ENCODE measurements around the gene HEXIM1.
A peak's percentile ranks its signal among the peaks of the same experiment; 100 is the strongest.

HEXIM1 gene

DNA sequence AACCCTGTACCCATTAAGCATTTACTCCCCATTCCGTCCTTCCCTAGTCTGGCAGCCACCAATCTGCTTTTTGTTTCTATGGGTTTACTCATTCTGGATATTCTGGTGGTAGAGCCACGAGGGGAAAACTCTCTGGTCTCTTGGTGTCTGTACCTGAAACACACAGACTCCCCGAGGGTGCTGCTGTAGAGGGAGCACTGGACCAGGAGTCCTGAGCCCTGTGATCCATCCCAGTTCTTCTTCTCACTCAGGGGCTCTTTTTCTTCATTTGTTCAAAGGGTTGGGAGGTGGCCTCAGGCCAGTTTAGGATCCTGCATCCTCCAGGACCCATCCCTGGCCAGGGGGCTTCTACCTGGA is 27.5 kb downstream of the HEXIM1 start:
- no peak for DNase-seq

DNA sequence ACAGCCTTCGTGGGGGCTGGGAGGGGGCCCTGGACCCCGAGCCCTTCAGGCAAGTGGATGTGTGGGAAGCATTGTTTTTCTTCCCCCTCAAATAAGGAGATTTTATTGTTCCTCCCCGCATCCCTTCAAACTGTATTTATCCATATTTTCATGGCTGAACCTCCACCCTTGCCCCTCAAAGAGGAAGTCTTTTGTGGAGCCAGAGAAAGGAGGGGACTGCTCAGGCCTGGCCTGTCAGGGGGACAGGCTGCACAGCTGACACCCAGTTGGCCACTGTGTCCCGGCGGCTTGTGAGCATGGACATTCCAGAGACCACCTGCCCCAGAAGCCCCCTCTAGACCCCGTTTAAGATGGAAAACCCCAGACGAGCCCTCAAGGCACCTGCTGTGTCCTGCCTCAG is 29.3 kb downstream of the HEXIM1 start:
- no peak for DNase-seq

DNA sequence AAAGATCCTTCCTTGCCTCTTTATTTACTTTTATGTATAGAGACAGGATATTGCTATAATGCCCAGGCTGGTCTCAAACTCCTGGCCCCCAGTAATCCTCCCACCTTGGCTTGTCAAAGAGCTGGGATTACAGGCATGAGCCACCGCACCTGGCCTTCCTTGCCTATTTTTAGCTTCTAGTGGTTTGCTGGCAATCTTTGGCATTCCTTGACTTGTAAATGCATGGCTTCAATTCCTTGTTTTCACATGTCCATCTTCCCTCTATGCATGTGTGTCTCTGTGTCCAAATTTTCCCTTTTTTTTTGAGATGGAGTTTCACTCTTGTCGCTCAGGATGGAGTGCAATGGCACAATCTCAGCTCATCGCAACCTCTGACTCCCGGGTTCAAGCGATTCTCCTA is 35.9 kb downstream of the HEXIM1 start:
- no peak for DNase-seq

DNA sequence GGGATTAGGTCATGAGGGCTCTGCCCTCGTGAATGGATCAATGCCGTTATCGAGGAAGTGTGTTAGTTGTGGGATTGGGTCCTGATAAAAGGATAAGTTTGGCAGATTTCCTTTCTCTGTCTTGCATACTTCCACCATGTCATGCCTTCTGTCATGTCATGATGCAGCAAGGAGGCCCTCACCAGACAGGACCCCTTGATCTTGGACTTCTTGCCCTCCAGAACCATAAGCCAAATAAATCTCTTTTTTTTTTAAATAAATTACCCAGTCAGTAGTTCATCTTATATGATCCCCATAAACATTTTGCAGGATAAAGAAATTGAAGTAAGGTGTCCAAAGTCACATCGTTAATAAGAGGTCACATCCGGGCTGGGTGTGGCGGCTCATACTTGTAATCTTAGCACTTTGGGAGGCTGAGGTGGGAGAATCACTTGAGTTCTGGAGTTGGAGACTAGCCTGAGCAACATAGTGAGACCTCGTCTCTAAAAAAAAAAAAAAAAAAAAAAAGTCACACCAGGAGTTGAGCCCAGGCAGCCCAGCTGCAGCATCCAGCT is 38.6 kb downstream of the HEXIM1 start:
- DNase-seq, result no peak

DNA sequence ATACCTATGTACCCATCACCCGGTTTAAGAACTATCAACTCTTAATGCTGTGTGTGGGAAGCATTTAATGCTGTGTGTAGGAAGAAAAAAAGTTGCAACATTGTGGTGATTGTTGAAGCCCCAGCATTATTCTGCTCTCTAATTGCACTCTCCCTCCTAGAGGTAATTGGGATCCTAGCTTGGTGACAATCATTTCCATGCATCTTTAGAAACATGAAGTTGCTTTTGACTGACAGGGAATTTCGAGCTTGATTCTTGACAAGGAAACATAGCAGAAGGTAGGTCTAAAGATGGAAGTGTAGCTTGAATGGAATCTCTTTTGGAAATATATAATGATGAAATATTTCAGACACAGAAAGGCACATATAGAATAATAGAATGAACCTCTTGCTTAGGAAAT is 40.7 kb downstream of the HEXIM1 start:
- DNase-seq, result no peak

DNA sequence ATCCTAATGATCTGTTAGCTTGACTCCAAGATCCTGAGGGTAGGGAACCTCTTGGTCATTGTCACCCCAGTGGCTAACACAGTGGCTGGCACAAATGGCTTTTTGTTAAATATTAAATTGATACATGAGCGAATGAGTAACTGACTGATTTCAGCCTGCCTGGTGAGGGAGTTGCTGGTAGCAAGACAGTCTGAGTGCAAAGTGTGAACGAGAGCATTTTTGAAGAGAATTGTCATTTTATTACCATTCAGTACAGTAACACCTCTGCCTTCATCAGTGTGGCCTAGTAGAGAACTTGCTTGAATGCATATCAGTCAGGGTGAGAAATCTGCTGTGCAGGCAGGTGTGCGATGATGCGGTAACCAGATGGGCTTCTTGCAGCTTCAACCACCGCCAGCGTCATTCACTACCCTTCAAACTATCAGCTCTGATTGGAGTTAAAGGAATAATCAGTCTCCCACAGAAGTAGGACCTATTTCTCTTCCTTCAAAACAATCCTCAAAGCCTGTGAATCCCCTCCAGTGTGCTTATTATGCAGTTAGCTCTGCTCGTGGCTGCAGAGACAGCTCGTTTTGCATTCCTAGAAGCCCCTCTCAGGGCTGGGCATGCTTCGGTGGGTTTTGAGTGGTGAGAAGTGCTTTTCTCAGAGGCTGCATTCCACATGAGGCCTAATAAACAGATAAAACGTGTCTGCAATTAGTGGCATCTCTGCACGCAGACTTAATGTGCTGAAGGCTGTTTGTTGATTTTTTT is 42.4 kb downstream of the HEXIM1 start:
- no peak for DNase-seq

DNA sequence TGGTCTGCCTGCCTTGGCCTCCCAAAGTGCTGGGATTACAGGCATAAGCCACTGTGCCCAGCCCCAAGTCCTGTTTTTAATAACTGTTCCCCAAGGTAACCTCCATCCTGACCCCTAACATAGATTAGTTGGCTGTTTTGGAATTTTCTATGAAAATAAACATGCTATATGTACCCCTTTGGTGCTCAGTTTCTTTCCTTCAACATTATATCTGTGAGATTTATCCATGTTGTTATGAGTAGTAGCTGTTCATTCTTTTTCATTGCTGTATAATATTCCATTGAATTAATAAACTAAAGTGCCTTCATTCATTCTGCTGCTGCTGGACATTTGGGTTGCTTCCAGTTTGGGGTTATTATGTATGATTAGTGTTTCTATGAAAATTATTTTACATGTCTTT is 47.1 kb downstream of the HEXIM1 start:
- no peak for DNase-seq

DNA sequence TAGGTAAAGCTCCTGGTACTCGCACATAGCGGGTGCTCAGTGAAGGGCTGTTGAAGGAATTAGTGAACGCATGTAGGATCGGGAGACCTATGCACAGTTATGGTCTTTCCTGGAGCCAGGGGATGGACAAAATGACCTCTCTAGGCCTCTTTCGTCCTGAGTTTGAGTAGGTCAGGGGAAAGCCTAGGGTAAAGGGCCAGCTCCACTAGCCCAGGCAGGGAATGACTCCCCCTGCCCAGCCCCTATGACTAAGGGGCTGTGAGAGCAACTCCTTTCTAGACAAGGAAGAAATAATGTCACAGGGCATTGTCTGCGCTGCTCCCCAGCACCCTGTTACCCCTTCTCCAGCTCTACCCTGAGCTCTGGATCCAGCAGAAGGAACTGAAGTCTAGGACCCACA is 48.8 kb downstream of the HEXIM1 start:
- DNase-seq, result no peak

DNA sequence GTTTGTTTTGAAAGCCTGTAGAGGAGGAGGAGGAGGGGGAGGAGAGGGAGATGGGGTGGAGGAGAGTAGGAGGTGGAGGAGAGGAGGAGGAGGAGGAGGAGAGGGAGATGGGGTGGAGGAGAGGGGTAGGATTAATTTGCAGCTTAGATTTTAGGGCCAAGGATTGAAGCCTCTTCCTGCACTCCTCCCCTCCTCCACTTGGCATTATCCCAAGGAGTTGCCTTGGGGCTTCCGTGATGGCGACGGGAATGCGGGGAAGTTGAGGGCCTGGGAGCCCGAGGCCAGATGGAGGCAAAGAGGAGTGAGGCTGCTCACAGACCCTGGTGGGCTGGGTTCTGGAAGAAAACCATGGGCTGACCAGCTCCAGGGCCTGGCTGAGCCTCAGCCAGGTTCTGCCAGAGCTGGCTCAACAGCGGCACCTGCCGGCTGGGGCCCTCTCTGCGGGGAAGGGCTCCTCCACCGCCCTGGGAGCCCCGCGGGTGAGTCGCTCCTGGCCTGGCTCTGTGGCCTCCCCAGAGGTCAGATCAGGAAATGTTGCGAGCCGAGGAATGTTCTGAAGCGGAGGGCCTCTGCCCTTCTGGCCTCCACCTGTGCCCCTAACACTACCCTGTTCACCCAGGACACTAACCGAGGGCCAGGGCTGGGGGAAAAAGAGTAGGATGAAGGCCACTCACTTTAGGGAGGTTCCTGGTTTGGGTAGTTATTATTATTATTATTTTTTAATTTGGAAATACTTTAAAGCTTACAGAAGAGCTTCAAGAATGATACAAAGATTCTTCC is 49.5 kb downstream of the HEXIM1 start:
- peak; percentile 89 for DNase-seq

DNA sequence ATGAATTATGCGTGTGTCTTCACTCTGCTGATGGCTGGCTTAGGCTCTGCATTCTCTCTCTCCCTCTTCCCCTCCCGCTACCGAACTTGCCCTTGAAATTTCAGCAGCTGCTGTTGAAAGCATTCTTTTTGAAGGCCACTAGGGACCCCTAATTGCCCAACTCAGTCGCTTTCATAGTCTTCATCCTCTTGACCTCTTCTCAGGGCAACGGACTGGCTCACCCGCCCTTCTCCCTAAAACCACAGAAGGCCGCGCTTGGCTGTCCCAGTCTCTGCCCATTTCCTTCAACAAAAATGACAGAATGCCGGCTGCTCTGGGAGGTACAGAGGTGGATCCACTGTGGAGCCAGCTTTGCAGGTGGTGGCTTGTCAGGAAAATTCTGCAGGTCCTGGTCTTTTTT is 52.4 kb downstream of the HEXIM1 start:
- DNase-seq, result no peak

DNA sequence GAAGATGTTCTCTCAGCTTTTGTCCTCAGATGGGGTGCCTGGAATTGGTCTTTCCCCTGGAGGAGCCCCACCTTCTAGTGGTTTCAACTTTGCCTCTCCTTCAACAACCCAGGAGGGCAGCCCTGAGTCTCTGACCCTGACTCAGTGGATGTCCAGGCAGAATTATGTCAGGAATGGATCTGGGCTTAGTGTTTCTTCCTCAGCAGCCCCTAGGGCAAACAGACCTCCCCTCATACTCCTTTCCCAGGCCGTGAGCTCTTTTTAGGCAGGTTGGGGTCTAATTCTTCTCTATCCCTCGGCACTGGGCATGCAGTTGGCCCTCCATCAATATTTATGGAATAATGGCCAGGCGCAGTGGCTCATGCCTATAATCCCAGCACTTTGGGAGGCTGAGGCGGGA is 53.2 kb downstream of the HEXIM1 start:
- no peak for DNase-seq
